Measurements from ENCODE around the gene NUDT8.

NUDT8 gene

GRCh38 chr11:67645521-67646461, 16.1 kb upstream of the NUDT8 start:
- peaks cover 63% of the 10 kb centered on the region for H3K4me1 ChIP-seq (ENCODE audit: insufficient read depth, low read length, poor library complexity, severe bottlenecking)
- TF ChIP-seq CTCF (conservative IDR thresholded peaks at IDR 0.05; ENCODE audit: low read length) (peak; percentile 30), EZH2phosphoT487 (IDR thresholded peaks at IDR 0.05; ENCODE audit: borderline replicate concordance) (no peak)
- H3K9ac ChIP-seq (ENCODE audit: low read depth, low read length, poor library complexity, severe bottlenecking): peak overlapping the region; percentile 90
- H3F3A ChIP-seq (ENCODE audit: low read depth): no peaks in the 10 kb centered on the region
- H3K4me2 ChIP-seq (ENCODE audit: low read depth, low read length, poor library complexity, severe bottlenecking): peak overlapping the region; percentile 72
- no peaks in the 10 kb centered on the region for H3K9me3 ChIP-seq (ENCODE audit: insufficient read depth, low read depth, low read length)
- no peaks in the 10 kb centered on the region for H3K36me3 ChIP-seq (ENCODE audit: insufficient read depth, low read length)
- H3K9me2 ChIP-seq (replicated peaks; ENCODE audit: low read depth, low read length): no peaks in the 10 kb centered on the region
- no peaks in the 10 kb centered on the region for H3K79me2 ChIP-seq (ENCODE audit: insufficient read depth, low read length)
- no peaks in the 10 kb centered on the region for H3K27me3 ChIP-seq (ENCODE audit: insufficient read depth, low read length, poor library complexity, severe bottlenecking)
- H4K20me1 ChIP-seq (ENCODE audit: insufficient read depth, low read length, poor library complexity, severe bottlenecking): no peaks in the 10 kb centered on the region
- no peak overlapping the region for H2AFZ ChIP-seq (ENCODE audit: low read length)
- H3K4me3 ChIP-seq (ENCODE audit: low read length, poor library complexity, severe bottlenecking): peak overlapping the region; percentile 53

GRCh38 chr11:67644472-67645418, 15.0 kb upstream of the NUDT8 start:
- no peaks in the 10 kb centered on the region for H3K27me3 ChIP-seq (ENCODE audit: insufficient read depth, low read length, poor library complexity, severe bottlenecking)
- peak overlapping the region; percentile 90 for H3K9ac ChIP-seq (ENCODE audit: low read depth, low read length, poor library complexity, severe bottlenecking)
- H3K36me3 ChIP-seq (ENCODE audit: insufficient read depth, low read length): no peaks in the 10 kb centered on the region
- no peak overlapping the region for H2AFZ ChIP-seq (ENCODE audit: low read length)
- no peaks in the 10 kb centered on the region for H3K9me3 ChIP-seq (ENCODE audit: insufficient read depth, low read depth, low read length)
- no peak overlapping the region for H3K4me3 ChIP-seq (ENCODE audit: low read length, poor library complexity, severe bottlenecking)
- H3F3A ChIP-seq (ENCODE audit: low read depth): no peaks in the 10 kb centered on the region
- peaks cover 54% of the 10 kb centered on the region for H3K4me1 ChIP-seq (ENCODE audit: insufficient read depth, low read length, poor library complexity, severe bottlenecking)
- H3K79me2 ChIP-seq (ENCODE audit: insufficient read depth, low read length): no peaks in the 10 kb centered on the region
- TF ChIP-seq CTCF (conservative IDR thresholded peaks at IDR 0.05; ENCODE audit: low read length) (no peak), EZH2phosphoT487 (IDR thresholded peaks at IDR 0.05; ENCODE audit: borderline replicate concordance) (no peak)
- no peaks in the 10 kb centered on the region for H4K20me1 ChIP-seq (ENCODE audit: insufficient read depth, low read length, poor library complexity, severe bottlenecking)
- peak overlapping the region; percentile 5 for H3K4me2 ChIP-seq (ENCODE audit: low read depth, low read length, poor library complexity, severe bottlenecking)
- no peaks in the 10 kb centered on the region for H3K9me2 ChIP-seq (replicated peaks; ENCODE audit: low read depth, low read length)

- Histone ChIP-seq H3K4me3 (ENCODE audit: low read length, poor library complexity, severe bottlenecking) (no peak overlapping the region), H3K9me2 (replicated peaks; ENCODE audit: low read depth, low read length) (no peaks in the 10 kb centered on the region), H2AFZ (ENCODE audit: low read length) (no peak overlapping the region), H3K4me2 (ENCODE audit: low read depth, low read length, poor library complexity, severe bottlenecking) (no peak overlapping the region), H3K9ac (ENCODE audit: low read depth, low read length, poor library complexity, severe bottlenecking) (no peak overlapping the region), H3K9me3 (ENCODE audit: insufficient read depth, low read depth, low read length) (no peaks in the 10 kb centered on the region), H4K20me1 (ENCODE audit: insufficient read depth, low read length, poor library complexity, severe bottlenecking) (no peaks in the 10 kb centered on the region), H3K79me2 (ENCODE audit: insufficient read depth, low read length) (no peaks in the 10 kb centered on the region), H3K27me3 (ENCODE audit: insufficient read depth, low read length, poor library complexity, severe bottlenecking) (no peaks in the 10 kb centered on the region), H3K36me3 (ENCODE audit: insufficient read depth, low read length) (no peaks in the 10 kb centered on the region), H3K4me1 (ENCODE audit: insufficient read depth, low read length, poor library complexity, severe bottlenecking) (peaks cover 46% of the 10 kb centered on the region), H3F3A (ENCODE audit: low read depth) (no peaks in the 10 kb centered on the region)
- TF ChIP-seq CTCF (conservative IDR thresholded peaks at IDR 0.05; ENCODE audit: low read length): peak; percentile 73
- TF ChIP-seq EZH2phosphoT487 (IDR thresholded peaks at IDR 0.05; ENCODE audit: borderline replicate concordance): no peak
Measured at GRCh38 chr11:67644042-67644441, 14.3 kb upstream of the NUDT8 start.
